KMS-11 (cell line): ENCODE data around the gene HOXC13.

ENCODE experiments used
- H2AFZ ChIP-seq: fragments of 200-600 bp; sonication (generic); 2 replicates; pipeline ENCODE4 v1.6.1; 2016; ENCODE audit warnings: antibody characterized with exemption, mixed run types, low read depth
- H3K27ac ChIP-seq: fragments of 200-600 bp; sonication (generic); 2 replicates; pipeline ENCODE4 v1.6.1; 2016; ENCODE audit warnings: mild to moderate bottlenecking, mixed run types
- H3K27me3 ChIP-seq: fragments of 200-600 bp; sonication (generic); 2 replicates; pipeline ENCODE4 v1.6.1; 2017; ENCODE audit warnings: mild to moderate bottlenecking, low read depth, mixed run types, moderate library complexity; ENCODE audit not compliant: insufficient read depth
- H3K36me3 ChIP-seq: fragments of 200-600 bp; sonication (generic); 2 replicates; pipeline ENCODE4 v1.6.1; 2017; ENCODE audit warnings: mild to moderate bottlenecking, mixed run types; ENCODE audit not compliant: insufficient read depth
- H3K4me1 ChIP-seq: fragments of 200-600 bp; sonication (generic); 2 replicates; pipeline ENCODE4 v1.6.1; 2016; ENCODE audit warnings: mild to moderate bottlenecking, low read depth, mixed run types; ENCODE audit not compliant: poor library complexity, severe bottlenecking
- H3K4me2 ChIP-seq: fragments of 200-600 bp; sonication (generic); 2 replicates; pipeline ENCODE4 v1.7.0; 2016; ENCODE audit warnings: mild to moderate bottlenecking, mixed run types
- H3K4me3 ChIP-seq: fragments of 200-600 bp; sonication (generic); IDR thresholded peaks from 2 replicates; pipeline ENCODE4 v1.6.1; 2017; ENCODE audit warnings: low read depth, low read length, mixed read lengths; ENCODE audit not compliant: insufficient read depth
- H3K79me2 ChIP-seq: fragments of 200-600 bp; sonication (generic); 2 replicates; pipeline ENCODE4 v1.6.1; 2016; ENCODE audit warnings: low read depth, mixed run types; ENCODE audit not compliant: insufficient read depth
- H3K9ac ChIP-seq: fragments of 200-600 bp; sonication (generic); 2 replicates; pipeline ENCODE4 v1.6.1; 2016; ENCODE audit warnings: mild to moderate bottlenecking, mixed run types
- H4K20me1 ChIP-seq: fragments of 200-600 bp; sonication (generic); 2 replicates; pipeline ENCODE4 v1.6.1; 2016; ENCODE audit warnings: mild to moderate bottlenecking, mixed run types; ENCODE audit not compliant: insufficient read depth
- CTCF ChIP-seq: fragments of 200-600 bp; sonication (generic); conservative IDR thresholded peaks from 2 replicates; pipeline ENCODE4 v1.6.1; 2017; ENCODE audit warnings: low read depth, mild to moderate bottlenecking, antibody characterized with exemption, low read length, moderate library complexity, mixed read lengths

Gene HOXC13

GRCh38 chr12:53983950-53984572, 45.4 kb downstream of the HOXC13 start:
- no peak for TF ChIP-seq CTCF
- Histone ChIP-seq H3K4me2 (no peak overlapping the region), H3K9ac (no peak overlapping the region), H4K20me1 (no peaks in the 10 kb centered on the region), H2AFZ (no peak overlapping the region), H3K4me3 (no peak overlapping the region), H3K27ac (no peak overlapping the region), H3K4me1 (peaks cover 5% of the 10 kb centered on the region), H3K79me2 (no peaks in the 10 kb centered on the region), H3K36me3 (no peaks in the 10 kb centered on the region), H3K27me3 (peaks cover 98% of the 10 kb centered on the region)

GRCh38 chr12:53984901-53985691, 46.5 kb downstream of the HOXC13 start, which contains the start of gene HOXC10:
Gene HOXC10 (plus strand): TSS chr12:53985146. CDS start chr12:53985260, 114 bp downstream.
- no peak within 1 kb of the TSS for H3K4me3 ChIP-seq

GRCh38 chr12:53985692-53985993, 47.0 kb downstream of the HOXC13 start:
- no peaks in the 10 kb centered on the region for H4K20me1 ChIP-seq

More at GRCh38 chr12:53984901-53985691, 46.5 kb downstream of the HOXC13 start, which contains the start of gene HOXC10:
- no peaks in the 10 kb centered on the region for H4K20me1 ChIP-seq
- H3K36me3 ChIP-seq: no peaks in the 10 kb centered on the region
- H3K9ac ChIP-seq: no peak within 1 kb of the TSS
- TF ChIP-seq CTCF: peak; percentile 69
- H3K4me1 ChIP-seq: peaks cover 14% of the 10 kb centered on the region
- no peak within 1 kb of the TSS for H2AFZ ChIP-seq
- peaks cover 98% of the 10 kb centered on the region for H3K27me3 ChIP-seq
- no peak within 1 kb of the TSS for H3K4me2 ChIP-seq
- H3K27ac ChIP-seq: no peak within 1 kb of the TSS
- no peaks in the 10 kb centered on the region for H3K79me2 ChIP-seq

GRCh38 chr12:53985994-53986685, 47.5 kb downstream of the HOXC13 start:
- no peak overlapping the region for H3K4me3 ChIP-seq
- H4K20me1 ChIP-seq: no peaks in the 10 kb centered on the region
- H3K4me2 ChIP-seq: no peak overlapping the region
- H3K27ac ChIP-seq: no peak overlapping the region
- H3K9ac ChIP-seq: no peak overlapping the region
- TF ChIP-seq CTCF: no peak
- no peaks in the 10 kb centered on the region for H3K36me3 ChIP-seq
- H3K27me3 ChIP-seq: peaks cover 98% of the 10 kb centered on the region
- H3K79me2 ChIP-seq: no peaks in the 10 kb centered on the region
- H2AFZ ChIP-seq: no peak overlapping the region
- peaks cover 15% of the 10 kb centered on the region for H3K4me1 ChIP-seq

More at GRCh38 chr12:53985692-53985993, 47.0 kb downstream of the HOXC13 start:
- H3K27ac ChIP-seq: no peak overlapping the region
- H2AFZ ChIP-seq: no peak overlapping the region
- no peak overlapping the region for H3K4me3 ChIP-seq
- no peaks in the 10 kb centered on the region for H3K36me3 ChIP-seq
- peaks cover 14% of the 10 kb centered on the region for H3K4me1 ChIP-seq
- no peak overlapping the region for H3K9ac ChIP-seq
- H3K4me2 ChIP-seq: no peak overlapping the region
- peaks cover 98% of the 10 kb centered on the region for H3K27me3 ChIP-seq
- H3K79me2 ChIP-seq: no peaks in the 10 kb centered on the region
- no peak for TF ChIP-seq CTCF
